Upper lobe of right lung (tissue), 1 donor: Measurements from ENCODE around the gene RPL37A. TPM values are rescaled to one million over a fixed set of nuclear protein-coding genes. Genes with fewer than 3 reads are reported as not detected.
"Not testable (repeated sequence)": the region's sequence is repeated elsewhere in the genome, so short reads cannot be mapped to it uniquely, and the experiment has no call there.

ENCODE experiments used
- ATAC-seq: fragments of 200-7000 bp; cut with Tn5 transposase; one replicate; pipeline ENCODE4 v1.9.1; 2020; ENCODE audit warnings: mild to moderate bottlenecking, moderate library complexity
- DNase-seq: peaks from one replicate; pipeline ENCODE4 v3.0.0-alpha.2; 2020
- H3K27ac ChIP-seq: fragments of 200-600 bp; one replicate; pipeline ENCODE4 v1.8.0; 2022
- H3K27me3 ChIP-seq: fragments of 200-600 bp; one replicate; pipeline ENCODE4 v1.8.0; 2022; ENCODE audit warnings: mild to moderate bottlenecking
- H3K36me3 ChIP-seq: fragments of 200-600 bp; one replicate; pipeline ENCODE4 v1.8.0; 2022
- H3K4me1 ChIP-seq: fragments of 200-600 bp; one replicate; pipeline ENCODE4 v1.8.0; 2022
- H3K4me3 ChIP-seq: fragments of 200-600 bp; one replicate; pipeline ENCODE4 v1.8.0; 2022; ENCODE audit warnings: mild to moderate bottlenecking
- H3K9me3 ChIP-seq: fragments of 200-600 bp; one replicate; pipeline ENCODE4 v1.8.0; 2022
- intact Hi-C: fragments of 100-400 bp; cut with DNase I; formaldehyde crosslinking; loops from one replicate; pipeline ENCODE4 v1.11.0; 2022
- total RNA-seq: library from RNA; stranded (reverse); fragmentation: NEBNext Ultra II Directional; extraction: Animal tissue kit (Norgen Biotek cat#: 25700); gene quantifications from one replicate; pipeline ENCODE4 v1.2.1, GENCODE V29; 2021
- TF ChIP-seq, protein P1 (sequence below): fragments of 200-600 bp; IDR thresholded peaks from one replicate; pipeline ENCODE4 v1.8.0; 2022; ENCODE audit warnings: antibody characterized with exemption
- donor health status: DM: no; HTN: yes; CAD: no; lungs with severe emphysema.

The RPL37A gene
- total RNA-seq, 1 donor from 2014 or later: 1,932 TPM

DNA sequence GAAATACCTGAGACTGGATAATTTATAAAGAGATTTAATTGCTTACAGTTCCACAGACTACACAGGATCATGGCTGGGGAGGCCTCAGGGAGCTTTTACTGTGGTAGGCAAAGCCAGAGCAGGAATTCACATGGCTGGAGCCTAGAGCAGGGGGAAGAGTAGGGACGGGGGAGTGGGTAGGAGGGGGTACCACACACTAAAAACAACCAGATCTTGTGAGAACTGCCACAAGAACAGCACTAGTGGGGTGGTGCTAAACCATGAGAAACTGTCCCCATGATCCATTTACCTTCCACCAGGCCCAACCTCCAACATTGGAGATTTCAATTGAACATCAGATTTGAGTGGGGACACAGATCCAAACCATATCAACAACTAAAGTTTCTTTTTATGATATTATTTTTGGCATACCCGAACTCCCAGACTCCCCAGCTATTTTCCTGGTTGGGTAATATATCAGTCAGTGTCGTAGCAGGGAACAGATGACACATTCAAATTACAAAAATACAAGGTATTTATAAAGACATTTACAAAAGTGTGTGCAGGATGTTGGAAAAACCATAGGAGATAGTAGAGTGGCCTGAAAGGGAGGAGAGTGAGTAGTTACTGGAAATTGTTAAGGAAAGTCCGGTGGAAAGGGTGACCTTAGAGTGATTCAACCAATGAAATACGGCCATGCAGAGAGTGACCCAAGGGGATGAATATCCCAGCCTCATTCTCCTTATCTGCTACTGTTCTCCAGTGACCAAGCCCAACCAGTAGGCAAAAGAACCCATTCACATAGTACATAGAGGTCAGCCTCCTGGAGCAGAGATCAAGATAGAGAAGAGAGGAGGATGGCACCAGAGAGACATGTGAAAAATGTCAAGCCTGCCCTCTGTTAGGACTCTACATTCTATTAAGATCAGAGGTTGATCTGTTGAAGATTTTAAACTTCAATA lies 8.8 kb downstream of the RPL37A start:
- Histone ChIP-seq H3K27ac (no peak overlapping the region), H3K9me3 (no peaks in the 10 kb centered on the region), H3K36me3 (peaks cover 36% of the 10 kb centered on the region), H3K4me1 (no peaks in the 10 kb centered on the region), H3K4me3 (no peak overlapping the region), H3K27me3 (no peaks in the 10 kb centered on the region)
- DNase-seq (no peak), ATAC-seq (no peak)
- TF ChIP-seq, protein P1, sequence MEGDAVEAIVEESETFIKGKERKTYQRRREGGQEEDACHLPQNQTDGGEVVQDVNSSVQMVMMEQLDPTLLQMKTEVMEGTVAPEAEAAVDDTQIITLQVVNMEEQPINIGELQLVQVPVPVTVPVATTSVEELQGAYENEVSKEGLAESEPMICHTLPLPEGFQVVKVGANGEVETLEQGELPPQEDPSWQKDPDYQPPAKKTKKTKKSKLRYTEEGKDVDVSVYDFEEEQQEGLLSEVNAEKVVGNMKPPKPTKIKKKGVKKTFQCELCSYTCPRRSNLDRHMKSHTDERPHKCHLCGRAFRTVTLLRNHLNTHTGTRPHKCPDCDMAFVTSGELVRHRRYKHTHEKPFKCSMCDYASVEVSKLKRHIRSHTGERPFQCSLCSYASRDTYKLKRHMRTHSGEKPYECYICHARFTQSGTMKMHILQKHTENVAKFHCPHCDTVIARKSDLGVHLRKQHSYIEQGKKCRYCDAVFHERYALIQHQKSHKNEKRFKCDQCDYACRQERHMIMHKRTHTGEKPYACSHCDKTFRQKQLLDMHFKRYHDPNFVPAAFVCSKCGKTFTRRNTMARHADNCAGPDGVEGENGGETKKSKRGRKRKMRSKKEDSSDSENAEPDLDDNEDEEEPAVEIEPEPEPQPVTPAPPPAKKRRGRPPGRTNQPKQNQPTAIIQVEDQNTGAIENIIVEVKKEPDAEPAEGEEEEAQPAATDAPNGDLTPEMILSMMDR: no peak
- intact Hi-C loops: no loop called here

DNA sequence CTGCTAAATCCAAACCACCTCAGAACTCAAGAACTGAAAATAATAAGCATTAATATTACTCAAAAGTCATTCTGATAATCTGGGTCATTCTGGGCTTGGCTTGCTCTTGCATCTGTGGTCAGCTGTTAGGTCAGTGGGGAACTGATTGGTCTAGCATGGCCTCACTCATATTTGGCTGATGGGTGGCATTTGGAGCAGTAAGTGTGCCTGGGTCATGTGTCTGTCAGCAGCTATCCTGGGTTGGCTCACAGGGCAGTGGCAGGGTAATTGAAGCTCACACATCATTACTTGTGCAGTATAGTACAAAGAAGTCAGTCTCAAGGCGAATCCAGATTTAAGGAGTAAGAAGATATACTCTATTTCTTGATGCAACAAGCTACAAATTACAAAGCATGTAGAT lies 9.6 kb downstream of the RPL37A start:
- TF ChIP-seq, protein P1: no peak
- no peak overlapping the region for H3K27ac ChIP-seq
- intact Hi-C loops: no loop called here
- H3K4me1 ChIP-seq: no peaks in the 10 kb centered on the region
- DNase-seq (no peak), ATAC-seq (peak; percentile 50)
- no peaks in the 10 kb centered on the region for H3K9me3 ChIP-seq
- H3K27me3 ChIP-seq: no peaks in the 10 kb centered on the region
- no peak overlapping the region for H3K4me3 ChIP-seq
- H3K36me3 ChIP-seq: peaks cover 28% of the 10 kb centered on the region

DNA sequence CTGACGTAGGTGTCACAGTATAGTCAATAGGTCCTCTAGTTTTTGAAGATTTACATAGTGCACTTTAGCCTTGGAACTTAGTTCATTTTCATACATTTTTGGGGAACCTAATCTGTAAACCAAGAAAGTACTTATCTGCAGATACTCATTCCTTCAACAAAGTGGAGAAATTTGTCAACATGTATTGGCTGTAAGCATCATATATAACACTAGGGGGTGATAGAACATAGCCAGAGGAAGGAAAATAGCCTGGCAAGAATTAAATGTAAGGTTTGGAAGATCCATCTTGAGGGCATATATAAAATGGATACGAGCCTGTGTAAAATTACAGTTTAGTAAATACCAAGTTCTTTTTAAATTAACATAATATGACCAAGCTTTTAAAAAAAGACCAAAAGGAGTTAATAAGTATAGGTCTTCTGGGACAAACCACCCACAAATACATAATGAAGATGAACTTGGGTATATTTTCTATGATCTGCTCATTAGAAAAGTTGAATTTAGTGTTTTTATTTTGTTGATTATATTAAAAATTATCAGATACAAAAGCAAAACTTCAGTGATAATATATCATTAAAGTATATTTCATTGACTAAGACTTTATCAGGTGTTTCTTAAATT lies 18.2 kb downstream of the RPL37A start:
- DNase-seq (no peak), ATAC-seq (peak; percentile 57)
- Histone ChIP-seq H3K27me3 (no peaks in the 10 kb centered on the region), H3K4me3 (no peak overlapping the region), H3K9me3 (no peaks in the 10 kb centered on the region), H3K4me1 (no peaks in the 10 kb centered on the region), H3K27ac (no peak overlapping the region), H3K36me3 (no peaks in the 10 kb centered on the region)
- intact Hi-C loops: loop anchor here (5.0 kb wide), 1 partner anchor 150 kb away; no protein-coding TSS in a partner anchor
- TF ChIP-seq, protein P1: peak; percentile 71

DNA sequence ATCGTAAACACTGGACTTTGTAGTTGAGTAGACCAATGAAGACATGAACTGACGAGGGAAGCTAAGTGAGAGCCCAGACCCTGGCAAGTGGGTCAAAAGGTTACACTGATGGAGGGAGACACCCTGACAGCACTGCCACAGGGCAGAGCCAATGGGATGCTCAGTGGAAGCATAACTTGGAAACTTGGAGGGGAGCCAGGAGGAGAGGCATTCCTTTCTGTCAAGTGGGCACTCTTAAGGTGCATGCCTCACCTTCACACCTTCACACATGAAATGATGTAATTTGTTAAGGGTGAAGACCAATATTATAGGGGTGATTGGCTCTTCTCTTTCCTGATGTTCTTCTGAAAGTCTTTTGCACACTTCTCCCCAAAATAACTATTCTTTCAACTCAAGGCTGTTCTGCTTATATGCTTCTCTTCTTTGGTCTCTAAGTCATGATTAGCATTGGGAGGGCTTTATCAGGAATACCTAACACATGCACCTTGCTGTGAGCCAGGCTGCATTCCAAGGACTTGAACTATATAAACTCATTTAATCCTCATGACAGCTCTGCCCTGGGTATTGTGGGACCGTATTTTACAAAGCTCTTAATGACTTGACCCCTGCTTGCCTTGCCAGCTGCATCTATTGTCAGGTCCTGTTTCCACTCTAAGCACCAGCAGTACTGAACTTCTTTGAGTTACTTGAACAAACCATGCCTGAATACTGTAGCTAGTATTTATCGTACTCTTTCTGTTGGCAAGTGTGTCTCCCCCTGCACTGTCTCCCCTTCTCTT lies 19.0 kb downstream of the RPL37A start:
- TF ChIP-seq, protein P1: no peak
- no peaks in the 10 kb centered on the region for H3K9me3 ChIP-seq
- DNase-seq (no peak), ATAC-seq (peak; percentile 61)
- H3K27ac ChIP-seq: no peak overlapping the region
- intact Hi-C loops: loop anchor here (5.0 kb wide), 1 partner anchor 150 kb away; no protein-coding TSS in a partner anchor
- H3K4me3 ChIP-seq: no peak overlapping the region
- H3K27me3 ChIP-seq: no peaks in the 10 kb centered on the region
- H3K4me1 ChIP-seq: no peaks in the 10 kb centered on the region
- H3K36me3 ChIP-seq: no peaks in the 10 kb centered on the region

DNA sequence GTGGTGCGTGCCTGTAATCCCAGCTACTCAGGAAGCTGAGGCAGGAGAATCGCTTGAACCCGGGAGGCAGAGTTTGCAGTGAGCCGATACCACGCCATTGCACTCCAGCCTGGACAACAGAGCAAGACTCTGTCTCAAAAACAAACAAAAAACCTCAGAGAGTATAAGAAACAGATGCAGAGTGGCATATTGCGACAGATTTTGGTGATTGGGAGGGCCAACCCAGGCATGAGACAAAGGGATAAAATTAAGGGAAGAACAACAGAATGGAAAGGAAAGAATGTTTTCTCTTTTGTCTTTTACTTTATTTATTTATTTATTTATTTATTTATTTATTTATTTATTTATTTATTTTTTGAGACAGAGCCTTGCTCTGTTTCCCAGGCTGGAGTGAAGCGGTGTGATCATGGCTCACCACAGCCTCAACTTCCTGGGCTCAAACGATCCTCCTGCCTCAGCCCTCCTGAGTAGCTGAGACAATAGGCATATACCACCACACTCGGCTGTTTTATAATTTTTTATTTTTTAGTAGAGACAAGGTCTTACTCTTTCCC lies 20.0 kb downstream of the RPL37A start:
- not testable (repeated sequence) for H3K27me3 ChIP-seq, H3K9me3 ChIP-seq, ATAC-seq, H3K36me3 ChIP-seq, H3K27ac ChIP-seq, H3K4me3 ChIP-seq, H3K4me1 ChIP-seq, DNase-seq
- intact Hi-C loops: loop anchor here (5.0 kb wide), 1 partner anchor 149 kb away; no protein-coding TSS in a partner anchor
